SK-N-SH (cell line): ENCODE results near the gene TBL1XR1. TPM values are rescaled to one million over a fixed set of nuclear protein-coding genes. Genes with fewer than 3 reads are reported as not detected.

Source experiments
- CTCF ChIA-PET: fragments of 300-600, 350-600 bp; formaldehyde crosslinking; extraction: SDS; loops from one replicate; lab custom pipeline; 2021; lab: Yijun Ruan, JAX
- POLR2A ChIA-PET: fragments of 350-600 bp; sonication (Branson Sonifier 250); formaldehyde crosslinking; extraction: SDS; loops from one replicate; lab custom pipeline; 2020; ENCODE audit warnings: antibody characterized with exemption, inconsistent platforms; lab: Yijun Ruan, JAX
- DNase-seq: peaks from one replicate; pipeline ENCODE4 v3.0.0; 2012
- H2AFZ ChIP-seq: fragments of 200-600 bp; sonication (generic); 2 replicates; pipeline ENCODE4 v1.8.1; 2016; ENCODE audit warnings: antibody characterized with exemption, mild to moderate bottlenecking, low read depth
- H3F3A ChIP-seq: fragments of 200-600 bp; sonication (generic); replicated peaks from 2 replicates; pipeline ENCODE3; 2016; ENCODE audit warnings: antibody characterized with exemption, mild to moderate bottlenecking; ENCODE audit not compliant: insufficient read depth
- H3K27ac ChIP-seq, 2 experiments: fragments of 200-500 bp in 1 of 2; fragments of 200-600 bp in 1 of 2; sonication (Bioruptor generic) in 1 of 2; sonication (generic), shearing (Covaris generic) in 1 of 2; 2 replicates each; pipeline versions ENCODE4 v1.5.1 to v1.6.1; 2014 to 2016; ENCODE audit warnings: low read depth in 2 of 2, inconsistent platforms in 1 of 2, low read length in 1 of 2, mild to moderate bottlenecking in 1 of 2, mixed read lengths in 1 of 2
- H3K27me3 ChIP-seq: fragments of 200-600 bp; sonication (generic), shearing (Covaris generic); 2 replicates; pipeline ENCODE4 v1.6.1; 2016; ENCODE audit warnings: mixed run types; ENCODE audit not compliant: insufficient read depth
- H3K36me3 ChIP-seq, 2 experiments: fragments of 200-500 bp in 1 of 2; fragments of 200-600 bp in 1 of 2; sonication (Bioruptor generic) in 1 of 2; sonication (generic) in 1 of 2; replicated peaks in 1 of 2; 2 replicates each; pipeline versions ENCODE3 to v1.5.1; 2014 to 2016; ENCODE audit warnings: low read length in 1 of 2, mild to moderate bottlenecking in 1 of 2; ENCODE audit not compliant: insufficient read depth in 2 of 2, control insufficient read depth in 1 of 2
- H3K4me1 ChIP-seq, 2 experiments: fragments of 200-500 bp in 1 of 2; fragments of 200-600 bp in 1 of 2; sonication (Bioruptor generic) in 1 of 2; sonication (generic), shearing (Covaris generic) in 1 of 2; 2 replicates each; pipeline versions ENCODE4 v1.5.1 to v1.6.1; 2014 to 2016; ENCODE audit warnings: low read depth in 1 of 2, low read length in 1 of 2, mixed run types in 1 of 2; ENCODE audit not compliant: insufficient read depth in 2 of 2, control insufficient read depth in 1 of 2
- H3K4me2 ChIP-seq: fragments of 200-600 bp; sonication (generic), shearing (Covaris generic); 2 replicates; pipeline ENCODE4 v1.6.1; 2017; ENCODE audit warnings: mixed run types
- H3K4me3 ChIP-seq, 2 experiments: fragments of 200-500 bp in 1 of 2; fragments of 200-600 bp in 1 of 2; sonication (Bioruptor generic) in 1 of 2; sonication (generic), shearing (Covaris generic) in 1 of 2; 2 replicates each; pipeline versions ENCODE4 v1.5.1 to v1.8.1; 2014 to 2016; ENCODE audit warnings: low read depth in 2 of 2, inconsistent platforms in 1 of 2, low read length in 1 of 2, mild to moderate bottlenecking in 1 of 2, mixed read lengths in 1 of 2, moderate library complexity in 1 of 2
- H3K79me2 ChIP-seq: fragments of 200-600 bp; sonication (generic); 2 replicates; pipeline ENCODE4 v1.8.1; 2017; ENCODE audit warnings: mild to moderate bottlenecking; ENCODE audit not compliant: insufficient read depth
- H3K9ac ChIP-seq: fragments of 200-600 bp; sonication (generic); 2 replicates; pipeline ENCODE4 v1.6.1; 2017; ENCODE audit warnings: mixed run types
- H3K9me2 ChIP-seq: fragments of 200-600 bp; sonication (generic); 2 replicates; pipeline ENCODE4 v1.6.1; 2017; ENCODE audit warnings: mixed run types
- H3K9me3 ChIP-seq: fragments of 200-600 bp; sonication (generic); 2 replicates; pipeline ENCODE4 v1.6.1; 2017; ENCODE audit warnings: mixed run types, mild to moderate bottlenecking, moderate library complexity
- H4K20me1 ChIP-seq: fragments of 200-600 bp; sonication (generic); 2 replicates; pipeline ENCODE4 v1.6.1; 2017; ENCODE audit warnings: mild to moderate bottlenecking, mixed run types; ENCODE audit not compliant: insufficient read depth
- CHD2 ChIP-seq: fragments of 150-350 bp; IDR thresholded peaks from 2 replicates; pipeline ENCODE4 v1.6.1; 2018; ENCODE audit warnings: low read length; ENCODE audit not compliant: partially characterized antibody
- EP300 ChIP-seq, 2 experiments: IDR thresholded peaks; 2 replicates each; pipeline versions ENCODE4 v1.4.0 to v1.6.1; 2012; ENCODE audit warnings: borderline replicate concordance in 1 of 2, low read depth in 1 of 2, low read length in 1 of 2
- FOXJ3 ChIP-seq: sonication (generic); formaldehyde crosslinking; IDR thresholded peaks from 2 replicates; pipeline ENCODE4 v1.5.1; 2020; ENCODE audit warnings: mild to moderate bottlenecking, missing genetic modification reagents
- JUND ChIP-seq: IDR thresholded peaks from 2 replicates; pipeline ENCODE4 v1.4.0; 2012
- MEF2A ChIP-seq: IDR thresholded peaks from 2 replicates; pipeline ENCODE4 v1.4.0; 2012; ENCODE audit warnings: low read depth, borderline replicate concordance
- NFIC ChIP-seq: IDR thresholded peaks from 2 replicates; pipeline ENCODE4 v1.4.0; 2012; ENCODE audit warnings: borderline replicate concordance
- NRF1 ChIP-seq: IDR thresholded peaks from 2 replicates; pipeline ENCODE4 v1.6.1; 2012; ENCODE audit warnings: low read depth, mild to moderate bottlenecking, low read length
- POLR2AphosphoS5 ChIP-seq: IDR thresholded peaks from 2 replicates; pipeline ENCODE4 v1.6.1; 2012; ENCODE audit warnings: low read depth, low read length
- RAD21 ChIP-seq: IDR thresholded peaks from 2 replicates; pipeline ENCODE4 v1.6.1; 2012; ENCODE audit warnings: mild to moderate bottlenecking, low read length
- RFX5 ChIP-seq: IDR thresholded peaks from 2 replicates; pipeline ENCODE4 v1.6.1; 2012; ENCODE audit warnings: mild to moderate bottlenecking, improper control_type of control experiment, low read length
- RXRA ChIP-seq: IDR thresholded peaks from 2 replicates; pipeline ENCODE4 v1.4.0; 2012; ENCODE audit warnings: low read depth, mild to moderate bottlenecking, borderline replicate concordance
- SMC3 ChIP-seq: IDR thresholded peaks from 2 replicates; pipeline ENCODE4 v1.6.1; 2012; ENCODE audit warnings: low read depth, low read length, improper control_type of control experiment
- TAF1 ChIP-seq: IDR thresholded peaks from 2 replicates; pipeline ENCODE4 v1.6.1; 2012; ENCODE audit warnings: low read depth, mild to moderate bottlenecking, low read length, moderate library complexity, borderline replicate concordance
- WGBS: methylation state at CpG from one replicate; pipeline ENCODE4 v1.1.6; 2017; ENCODE audit warnings: low lambda C conversion rate; 5-methylcytosine and 5-hydroxymethylcytosine counted together
- polyA plus RNA-seq, 3 experiments: library from polyadenylated mRNA; depleted of rRNA; stranded (reverse); fragments of >200 nt; gene quantifications; 2 replicates each; pipeline ENCODE4 v1.2.3, GENCODE V29; 2012
- TF ChIP-seq, protein P1 (sequence below): IDR thresholded peaks from 2 replicates; pipeline ENCODE4; 2012
- TF ChIP-seq, protein P2 (sequence below): IDR thresholded peaks from 2 replicates; pipeline ENCODE4 v1.4.0; 2012; ENCODE audit warnings: low read depth
- TF ChIP-seq, protein P3 (sequence below): IDR thresholded peaks from 2 replicates; pipeline ENCODE4 v1.4.0; 2012; ENCODE audit warnings: low read depth, borderline replicate concordance
- TF ChIP-seq, protein P4 (sequence below): IDR thresholded peaks from 2 replicates; pipeline ENCODE4 v1.6.1; 2012; ENCODE audit warnings: mild to moderate bottlenecking, low read depth, low read length, moderate library complexity

Gene TBL1XR1
- 16.7 and 20.9 TPM in 2 replicates for polyA plus RNA-seq (2012; rRNA removed)
- 18.9 and 19.1 TPM in 2 replicates for polyA plus RNA-seq (2012; cell fraction: cytosol; rRNA removed)
- 19.8 and 38.8 TPM in 2 replicates for polyA plus RNA-seq (2012; cell fraction: nucleus; rRNA removed)

DNA sequence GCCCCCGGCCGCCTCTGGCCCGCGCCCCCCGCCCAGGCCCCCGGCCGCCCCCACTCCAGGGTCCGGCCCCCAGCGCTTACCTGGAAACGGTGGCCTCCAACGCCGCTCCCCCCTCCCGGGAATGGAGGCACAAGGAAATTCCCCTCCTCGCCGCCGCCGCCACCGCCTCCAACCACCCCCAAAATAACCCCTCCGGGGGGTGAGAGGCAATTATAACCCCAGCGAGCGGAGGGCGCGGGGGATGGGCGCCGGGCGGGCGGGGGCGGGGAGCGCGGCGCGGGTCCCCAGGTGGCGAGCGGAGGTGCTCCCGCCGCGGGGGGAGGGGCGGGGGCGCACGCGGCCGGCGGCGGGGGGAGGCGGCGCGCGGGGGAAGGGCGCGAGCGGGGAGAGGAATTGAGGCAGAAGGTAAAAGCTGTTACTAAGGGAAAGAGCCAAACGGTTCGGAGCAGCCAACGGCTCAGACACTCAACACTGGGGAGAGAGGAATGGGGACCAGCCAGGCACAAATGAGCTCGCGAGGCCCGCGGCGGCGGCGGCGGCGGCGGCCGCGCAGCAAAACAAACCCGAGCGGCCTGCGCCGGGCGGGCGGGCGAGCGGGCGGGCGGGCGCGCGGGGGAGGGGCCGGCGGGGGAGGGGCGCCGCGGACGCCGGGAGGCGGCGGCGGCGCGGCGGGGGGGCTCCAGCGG is at the start of gene TBL1XR1:
Gene TBL1XR1 (minus strand): TSS at position 442 of the 686 bp plus-strand sequence. CDS start 132,505 bp downstream, outside the sequence.
- H3K36me3 ChIP-seq, result no peaks in the 10 kb centered on the region
- no peaks in the 10 kb centered on the region for H3K9me2 ChIP-seq
- H4K20me1 ChIP-seq, result peaks cover 23% of the 10 kb centered on the region
- H3K4me2 ChIP-seq, result peak within 1 kb of the TSS; percentile 94
- no peaks in the 10 kb centered on the region for H3K27me3 ChIP-seq
- no peaks in the 10 kb centered on the region for H3K9me3 ChIP-seq
- under 1% methylated on average over 23 of the region's 93 CpGs for WGBS
- peak within 1 kb of the TSS; percentile 85 to 99 for H3K4me3 ChIP-seq
- TF ChIP-seq NFIC, result peak; percentile 45
- no peak; the same call in 1 of the 2 replicates for TF ChIP-seq RXRA
- TF ChIP-seq JUND, result 0 out of 2 replicates have a peak, but pooled peaks have one; percentile 6
- TF ChIP-seq MEF2A, result no peak
- TF ChIP-seq, protein P1, sequence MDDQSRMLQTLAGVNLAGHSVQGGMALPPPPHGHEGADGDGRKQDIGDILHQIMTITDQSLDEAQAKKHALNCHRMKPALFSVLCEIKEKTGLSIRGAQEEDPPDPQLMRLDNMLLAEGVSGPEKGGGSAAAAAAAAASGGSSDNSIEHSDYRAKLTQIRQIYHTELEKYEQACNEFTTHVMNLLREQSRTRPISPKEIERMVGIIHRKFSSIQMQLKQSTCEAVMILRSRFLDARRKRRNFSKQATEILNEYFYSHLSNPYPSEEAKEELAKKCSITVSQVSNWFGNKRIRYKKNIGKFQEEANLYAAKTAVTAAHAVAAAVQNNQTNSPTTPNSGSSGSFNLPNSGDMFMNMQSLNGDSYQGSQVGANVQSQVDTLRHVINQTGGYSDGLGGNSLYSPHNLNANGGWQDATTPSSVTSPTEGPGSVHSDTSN, result peak; percentile 33; the same call in 1 of the 2 replicates
- TF ChIP-seq, protein P2, sequence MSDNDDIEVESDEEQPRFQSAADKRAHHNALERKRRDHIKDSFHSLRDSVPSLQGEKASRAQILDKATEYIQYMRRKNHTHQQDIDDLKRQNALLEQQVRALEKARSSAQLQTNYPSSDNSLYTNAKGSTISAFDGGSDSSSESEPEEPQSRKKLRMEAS, result peak; percentile 37; the same call in 1 of the 2 replicates
- TF ChIP-seq TAF1, result peak; percentile 55; the same call in 1 of the 2 replicates
- TF ChIP-seq POLR2AphosphoS5, result peak; percentile 37
- TF ChIP-seq SMC3, result peak; percentile 35; the same call in 1 of the 2 replicates
- TF ChIP-seq NRF1, result no peak
- peak; percentile 57; the same call in 1 of the 2 replicates for TF ChIP-seq RFX5
- TF ChIP-seq RAD21, result peak; percentile 50
- no peak for TF ChIP-seq CHD2
- peak; percentile 40 to 89; a peak in 3 of 4 replicates for TF ChIP-seq EP300 (IDR thresholded peaks at IDR 0.05; ENCODE audit: borderline replicate concordance in 1 of 2, low read depth in 1 of 2, low read length in 1 of 2)
- TF ChIP-seq, protein P3, sequence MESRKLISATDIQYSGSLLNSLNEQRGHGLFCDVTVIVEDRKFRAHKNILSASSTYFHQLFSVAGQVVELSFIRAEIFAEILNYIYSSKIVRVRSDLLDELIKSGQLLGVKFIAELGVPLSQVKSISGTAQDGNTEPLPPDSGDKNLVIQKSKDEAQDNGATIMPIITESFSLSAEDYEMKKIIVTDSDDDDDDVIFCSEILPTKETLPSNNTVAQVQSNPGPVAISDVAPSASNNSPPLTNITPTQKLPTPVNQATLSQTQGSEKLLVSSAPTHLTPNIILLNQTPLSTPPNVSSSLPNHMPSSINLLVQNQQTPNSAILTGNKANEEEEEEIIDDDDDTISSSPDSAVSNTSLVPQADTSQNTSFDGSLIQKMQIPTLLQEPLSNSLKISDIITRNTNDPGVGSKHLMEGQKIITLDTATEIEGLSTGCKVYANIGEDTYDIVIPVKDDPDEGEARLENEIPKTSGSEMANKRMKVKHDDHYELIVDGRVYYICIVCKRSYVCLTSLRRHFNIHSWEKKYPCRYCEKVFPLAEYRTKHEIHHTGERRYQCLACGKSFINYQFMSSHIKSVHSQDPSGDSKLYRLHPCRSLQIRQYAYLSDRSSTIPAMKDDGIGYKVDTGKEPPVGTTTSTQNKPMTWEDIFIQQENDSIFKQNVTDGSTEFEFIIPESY, result no peak
- no peak for TF ChIP-seq FOXJ3 (CRISPR knock-in tag)
- TF ChIP-seq, protein P4, sequence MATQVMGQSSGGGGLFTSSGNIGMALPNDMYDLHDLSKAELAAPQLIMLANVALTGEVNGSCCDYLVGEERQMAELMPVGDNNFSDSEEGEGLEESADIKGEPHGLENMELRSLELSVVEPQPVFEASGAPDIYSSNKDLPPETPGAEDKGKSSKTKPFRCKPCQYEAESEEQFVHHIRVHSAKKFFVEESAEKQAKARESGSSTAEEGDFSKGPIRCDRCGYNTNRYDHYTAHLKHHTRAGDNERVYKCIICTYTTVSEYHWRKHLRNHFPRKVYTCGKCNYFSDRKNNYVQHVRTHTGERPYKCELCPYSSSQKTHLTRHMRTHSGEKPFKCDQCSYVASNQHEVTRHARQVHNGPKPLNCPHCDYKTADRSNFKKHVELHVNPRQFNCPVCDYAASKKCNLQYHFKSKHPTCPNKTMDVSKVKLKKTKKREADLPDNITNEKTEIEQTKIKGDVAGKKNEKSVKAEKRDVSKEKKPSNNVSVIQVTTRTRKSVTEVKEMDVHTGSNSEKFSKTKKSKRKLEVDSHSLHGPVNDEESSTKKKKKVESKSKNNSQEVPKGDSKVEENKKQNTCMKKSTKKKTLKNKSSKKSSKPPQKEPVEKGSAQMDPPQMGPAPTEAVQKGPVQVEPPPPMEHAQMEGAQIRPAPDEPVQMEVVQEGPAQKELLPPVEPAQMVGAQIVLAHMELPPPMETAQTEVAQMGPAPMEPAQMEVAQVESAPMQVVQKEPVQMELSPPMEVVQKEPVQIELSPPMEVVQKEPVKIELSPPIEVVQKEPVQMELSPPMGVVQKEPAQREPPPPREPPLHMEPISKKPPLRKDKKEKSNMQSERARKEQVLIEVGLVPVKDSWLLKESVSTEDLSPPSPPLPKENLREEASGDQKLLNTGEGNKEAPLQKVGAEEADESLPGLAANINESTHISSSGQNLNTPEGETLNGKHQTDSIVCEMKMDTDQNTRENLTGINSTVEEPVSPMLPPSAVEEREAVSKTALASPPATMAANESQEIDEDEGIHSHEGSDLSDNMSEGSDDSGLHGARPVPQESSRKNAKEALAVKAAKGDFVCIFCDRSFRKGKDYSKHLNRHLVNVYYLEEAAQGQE, result 0 out of 2 replicates have a peak, but pooled peaks have one; percentile 2
- DNase-seq, result peak; percentile 93
- peaks cover 6 to 8% of the 10 kb centered on the region in 2 experiments; a peak in 3 of 4 replicates for H3K4me1 ChIP-seq
- H3K9ac ChIP-seq, result peak within 1 kb of the TSS; percentile 97
- peaks cover 46% of the 10 kb centered on the region for H3K79me2 ChIP-seq
- peak within 1 kb of the TSS; percentile 88 for H2AFZ ChIP-seq
- peak within 1 kb of the TSS; percentile 87 to 99 for H3K27ac ChIP-seq
- ChIA-PET CTCF (interaction anchor here (1.7 to 2.3 kb wide), 2 partner anchors 163 to 1188 kb away, joined by 5 to 8 read pairs; no protein-coding TSS in a partner anchor), POLR2A (interaction anchor here (0.6 to 4.2 kb wide), 5 partner anchors 146 to 365 kb away, joined by 3 to 51 read pairs (median 13); no protein-coding TSS in a partner anchor)
- H3F3A ChIP-seq, result peaks cover 11% of the 10 kb centered on the region
